HS-5 (cell line): Measurements from ENCODE around the gene SCAP.
A peak's percentile ranks its signal among the peaks of the same experiment; 100 is the strongest.
"Not testable (repeated sequence)": the region's sequence is repeated elsewhere in the genome, so short reads cannot be mapped to it uniquely, and the experiment has no call there.

Source experiments
- DNase-seq: peaks from one replicate; pipeline ENCODE4 v3.0.0-alpha.2; 2012; ENCODE audit warnings: low read depth

SCAP gene

GRCh38 chr3:47394881-47395280, 80.9 kb downstream of the SCAP start:
- DNase-seq: no peak

GRCh38 chr3:47394140-47394870, 81.4 kb downstream of the SCAP start:
- DNase-seq: no peak

- DNase-seq: no peak
Observed at GRCh38 chr3:47392933-47393332, 82.8 kb downstream of the SCAP start.

GRCh38 chr3:47385796-47386195, 89.9 kb downstream of the SCAP start:
- DNase-seq: no peak

- no peak for DNase-seq
Observed at GRCh38 chr3:47385007-47385406, 90.7 kb downstream of the SCAP start.

GRCh38 chr3:47384425-47384824, 91.3 kb downstream of the SCAP start:
- DNase-seq: no peak

GRCh38 chr3:47381317-47382157, 94.2 kb downstream of the SCAP start:
- DNase-seq: peak; percentile 61

- DNase-seq: peak; percentile 92
Observed at GRCh38 chr3:47380601-47381316, 95.0 kb downstream of the SCAP start, which contains the start of gene PTPN23. TSS of gene PTPN23 (plus strand) at chr3:47381021. CDS start at chr3:47381097, 76 bp downstream.

GRCh38 chr3:47380026-47380600, 95.6 kb downstream of the SCAP start:
- DNase-seq: no peak

- no peak for DNase-seq
Observed at GRCh38 chr3:47379411-47379899, 96.3 kb downstream of the SCAP start.

GRCh38 chr3:47378869-47379268, 96.9 kb downstream of the SCAP start:
- no peak for DNase-seq

GRCh38 chr3:47377186-47377585, 98.6 kb downstream of the SCAP start:
- DNase-seq: no peak

- no peak for DNase-seq
Observed at GRCh38 chr3:47376393-47376792, 99.3 kb downstream of the SCAP start.

- no peak for DNase-seq
Observed at GRCh38 chr3:47374587-47374986, 101.2 kb downstream of the SCAP start.

- DNase-seq: no peak
Observed at GRCh38 chr3:47370887-47371697, 104.6 kb downstream of the SCAP start.

GRCh38 chr3:47370020-47370419, 105.7 kb downstream of the SCAP start:
- not testable (repeated sequence) for DNase-seq

GRCh38 chr3:47367631-47368030, 108.1 kb downstream of the SCAP start:
- DNase-seq: no peak

GRCh38 chr3:47366833-47367232, 108.9 kb downstream of the SCAP start:
- no peak for DNase-seq

- peak; percentile 61 for DNase-seq
Observed at GRCh38 chr3:47365213-47366153, 110.3 kb downstream of the SCAP start.
